Measurements from ENCODE around the gene KDM4C. TPM values are rescaled to one million over a fixed set of nuclear protein-coding genes. Genes with fewer than 3 reads are reported as not detected.
"Not testable (repeated sequence)": the region's sequence is repeated elsewhere in the genome, so short reads cannot be mapped to it uniquely, and the experiment has no call there.

KDM4C gene
- polyA plus RNA-seq, 5 donors, result 9.9 to 18.3 (median 15.6) TPM

GRCh38 chr9:6763244-6763643 is 5.5 kb downstream of the KDM4C start:
- DNase-seq, result no peak

- DNase-seq, result no peak
Observed at GRCh38 chr9:6764011-6764410, 6.2 kb downstream of the KDM4C start.

GRCh38 chr9:6764523-6764922 is 6.8 kb downstream of the KDM4C start:
- no peak for DNase-seq

- no peak for DNase-seq
Observed at GRCh38 chr9:6764950-6765349, 7.2 kb downstream of the KDM4C start.

GRCh38 chr9:6765396-6765795 is 7.6 kb downstream of the KDM4C start:
- no peak for DNase-seq

- no peak for DNase-seq
Observed at GRCh38 chr9:6766606-6767005, 8.8 kb downstream of the KDM4C start.

- not testable (repeated sequence) for DNase-seq
Observed at GRCh38 chr9:6768587-6768986, 10.8 kb downstream of the KDM4C start.

- no peak for DNase-seq
Observed at GRCh38 chr9:6771722-6772121, 13.9 kb downstream of the KDM4C start.

GRCh38 chr9:6777213-6777902 is 19.6 kb downstream of the KDM4C start:
- DNase-seq, result no peak

- DNase-seq, result no peak
Observed at GRCh38 chr9:6779417-6780241, 21.9 kb downstream of the KDM4C start.

GRCh38 chr9:6780690-6781089 is 22.9 kb downstream of the KDM4C start:
- no peak for DNase-seq

GRCh38 chr9:6781476-6781875 is 23.7 kb downstream of the KDM4C start:
- DNase-seq, result no peak

- no peak for DNase-seq
Observed at GRCh38 chr9:6782345-6782744, 24.6 kb downstream of the KDM4C start.

- DNase-seq, result no peak
Observed at GRCh38 chr9:6782981-6783380, 25.2 kb downstream of the KDM4C start.

GRCh38 chr9:6783753-6784152 is 26.0 kb downstream of the KDM4C start:
- DNase-seq, result no peak

GRCh38 chr9:6785682-6786081 is 27.9 kb downstream of the KDM4C start:
- DNase-seq, result no peak

- no peak for DNase-seq
Observed at GRCh38 chr9:6787793-6788161, 30.0 kb downstream of the KDM4C start.

GRCh38 chr9:6788162-6789016 is 30.6 kb downstream of the KDM4C start:
- no peak for DNase-seq

- DNase-seq, result not testable (repeated sequence)
Observed at GRCh38 chr9:6789017-6789338, 31.2 kb downstream of the KDM4C start.

GRCh38 chr9:6790866-6791265 is 33.1 kb downstream of the KDM4C start:
- no peak for DNase-seq

- no peak for DNase-seq
Observed at GRCh38 chr9:6793203-6793602, 35.4 kb downstream of the KDM4C start.

- no peak for DNase-seq
Observed at GRCh38 chr9:6794936-6795335, 37.2 kb downstream of the KDM4C start.

- no peak for DNase-seq
Observed at GRCh38 chr9:6802926-6803325, 45.2 kb downstream of the KDM4C start.
